DOHH2 (cell line): Measurements from ENCODE around the gene HEXIM1.

Experiments used
- H3F3A ChIP-seq: fragments of 200-600 bp; sonication (generic), shearing (Covaris generic); 2 replicates; pipeline ENCODE4 v1.6.0; 2016; ENCODE audit warnings: antibody characterized with exemption, mild to moderate bottlenecking; ENCODE audit not compliant: control insufficient read depth, insufficient read depth
- H3K27ac ChIP-seq: fragments of 200-600 bp; sonication (generic); 2 replicates; pipeline ENCODE4 v1.5.1; 2014; ENCODE audit warnings: low read depth, mild to moderate bottlenecking, low read length, moderate library complexity
- H3K27me3 ChIP-seq: fragments of 200-600 bp; sonication (generic); 2 replicates; pipeline ENCODE4 v1.6.1; 2014; ENCODE audit warnings: mild to moderate bottlenecking, low read length, mixed read lengths; ENCODE audit not compliant: control insufficient read depth
- H3K36me3 ChIP-seq: fragments of 200-600 bp; sonication (generic); 2 replicates; pipeline ENCODE4 v1.6.1; 2014; ENCODE audit warnings: mild to moderate bottlenecking, low read length, moderate library complexity, mixed read lengths; ENCODE audit not compliant: control insufficient read depth
- H3K4me1 ChIP-seq: fragments of 200-600 bp; sonication (generic); 2 replicates; pipeline ENCODE4 v1.6.1; 2014; ENCODE audit warnings: mild to moderate bottlenecking, low read length, mixed read lengths; ENCODE audit not compliant: control insufficient read depth
- H3K4me2 ChIP-seq: fragments of 200-600 bp; sonication (generic); 2 replicates; pipeline ENCODE4 v1.6.0; 2014; ENCODE audit warnings: mild to moderate bottlenecking, low read length, moderate library complexity
- H3K4me3 ChIP-seq: fragments of 200-600 bp; sonication (generic); 2 replicates; pipeline ENCODE4 v1.5.1; 2014; ENCODE audit warnings: mild to moderate bottlenecking, low read length, mixed read lengths
- H3K79me2 ChIP-seq: fragments of 200-600 bp; sonication (generic); 2 replicates; pipeline ENCODE4 v1.6.1; 2014; ENCODE audit warnings: mild to moderate bottlenecking, low read length, mixed read lengths; ENCODE audit not compliant: control insufficient read depth
- H3K9me2 ChIP-seq: fragments of 200-600 bp; sonication (generic); replicated peaks from 2 replicates; pipeline ENCODE4 v1.6.1; 2014; ENCODE audit warnings: mild to moderate bottlenecking, low read length, mixed read lengths; ENCODE audit not compliant: control insufficient read depth
- H3K9me3 ChIP-seq: fragments of 200-600 bp; sonication (generic); 2 replicates; pipeline ENCODE4 v1.6.1; 2014; ENCODE audit warnings: antibody characterized with exemption, low read length, mixed read lengths; ENCODE audit not compliant: control insufficient read depth, insufficient read depth
- H4K20me1 ChIP-seq: fragments of 200-600 bp; sonication (generic); 2 replicates; pipeline ENCODE4 v1.6.0; 2014; ENCODE audit warnings: low read depth, mild to moderate bottlenecking, antibody characterized with exemption, low read length, moderate library complexity; ENCODE audit not compliant: control insufficient read depth, insufficient read depth
- EZH2phosphoT487 ChIP-seq: fragments of 200-600 bp; sonication (generic); IDR thresholded peaks from 2 replicates; pipeline ENCODE4 v1.6.1; 2017; ENCODE audit warnings: borderline replicate concordance, mild to moderate bottlenecking, antibody characterized with exemption, low read length, moderate library complexity, mixed read lengths
- TF ChIP-seq, protein P1 (sequence below): fragments of 200-600 bp; sonication (generic); IDR thresholded peaks from one replicate; pipeline ENCODE4 v1.5.1; 2014; ENCODE audit warnings: antibody characterized with exemption, mild to moderate bottlenecking, low read depth, low read length; ENCODE audit not compliant: poor library complexity, severe bottlenecking

Gene HEXIM1

DNA sequence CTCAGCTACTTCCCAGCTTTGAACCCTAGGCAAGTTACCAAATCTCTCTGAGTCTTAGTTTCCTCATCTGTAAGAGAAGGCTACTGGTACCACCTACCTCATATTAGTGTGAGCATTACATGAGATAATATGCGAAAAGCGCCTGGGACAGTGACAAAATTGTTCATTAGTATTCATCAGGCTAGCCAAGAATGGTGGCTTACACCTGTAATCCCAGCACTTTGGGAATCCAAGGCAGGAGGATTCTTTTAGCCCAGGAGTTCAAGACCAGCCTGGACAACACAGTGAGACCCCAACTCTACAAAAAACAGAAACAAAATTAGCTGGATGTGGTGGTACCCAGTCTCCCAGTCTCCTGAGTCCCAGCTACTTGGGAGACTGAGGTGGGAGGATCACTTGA, 19.3 kb upstream of the HEXIM1 start:
- Histone ChIP-seq H3K9me2 (no peaks in the 10 kb centered on the region), H3K9me3 (no peaks in the 10 kb centered on the region), H3K4me2 (no peak overlapping the region), H3K4me1 (peaks cover 12% of the 10 kb centered on the region), H3K27me3 (peaks cover 16% of the 10 kb centered on the region), H3F3A (peaks cover 3% of the 10 kb centered on the region; the same call in 1 of the 2 replicates), H4K20me1 (0 out of 2 replicates have a peak, but pooled peaks cover 4% of the 10 kb centered on the region), H3K36me3 (no peaks in the 10 kb centered on the region), H3K4me3 (no peak overlapping the region), H3K27ac (no peak overlapping the region), H3K79me2 (no peaks in the 10 kb centered on the region)
- no peak for TF ChIP-seq EZH2phosphoT487

DNA sequence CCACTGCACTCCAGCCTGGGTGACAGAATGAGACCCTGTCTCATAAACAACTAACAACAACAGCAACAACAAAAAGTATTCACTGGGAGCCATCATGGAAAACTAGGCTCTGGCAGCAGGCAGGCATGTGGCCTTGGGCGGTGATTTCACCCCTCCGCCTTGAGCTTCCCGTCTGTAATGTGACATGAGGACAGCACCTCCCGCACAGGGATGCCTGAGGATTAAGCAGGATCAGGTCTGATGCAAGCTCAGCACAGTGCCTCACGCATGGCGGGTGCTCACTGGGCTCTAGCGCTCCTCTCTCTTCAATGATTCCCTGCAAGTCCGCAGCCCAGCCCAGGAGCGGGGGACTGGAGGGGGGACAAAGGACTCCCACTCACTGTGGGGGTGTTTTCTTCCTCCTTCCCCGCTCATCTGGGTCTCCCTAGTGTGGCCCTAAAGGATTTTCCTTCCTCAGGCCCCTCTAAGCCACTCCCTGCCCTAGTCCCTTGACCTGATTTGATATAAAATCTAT, 18.8 kb upstream of the HEXIM1 start:
- H3K79me2 ChIP-seq = no peaks in the 10 kb centered on the region
- H3K9me3 ChIP-seq = no peaks in the 10 kb centered on the region
- H3K4me1 ChIP-seq = peaks cover 12% of the 10 kb centered on the region
- H3K9me2 ChIP-seq = no peaks in the 10 kb centered on the region
- H3F3A ChIP-seq = peaks cover 4% of the 10 kb centered on the region; the same call in 1 of the 2 replicates
- H3K27me3 ChIP-seq = peaks cover 16% of the 10 kb centered on the region
- no peak overlapping the region for H3K4me2 ChIP-seq
- H4K20me1 ChIP-seq = 0 out of 2 replicates have a peak, but pooled peaks cover 4% of the 10 kb centered on the region
- no peak for TF ChIP-seq EZH2phosphoT487
- TF ChIP-seq, protein P1, sequence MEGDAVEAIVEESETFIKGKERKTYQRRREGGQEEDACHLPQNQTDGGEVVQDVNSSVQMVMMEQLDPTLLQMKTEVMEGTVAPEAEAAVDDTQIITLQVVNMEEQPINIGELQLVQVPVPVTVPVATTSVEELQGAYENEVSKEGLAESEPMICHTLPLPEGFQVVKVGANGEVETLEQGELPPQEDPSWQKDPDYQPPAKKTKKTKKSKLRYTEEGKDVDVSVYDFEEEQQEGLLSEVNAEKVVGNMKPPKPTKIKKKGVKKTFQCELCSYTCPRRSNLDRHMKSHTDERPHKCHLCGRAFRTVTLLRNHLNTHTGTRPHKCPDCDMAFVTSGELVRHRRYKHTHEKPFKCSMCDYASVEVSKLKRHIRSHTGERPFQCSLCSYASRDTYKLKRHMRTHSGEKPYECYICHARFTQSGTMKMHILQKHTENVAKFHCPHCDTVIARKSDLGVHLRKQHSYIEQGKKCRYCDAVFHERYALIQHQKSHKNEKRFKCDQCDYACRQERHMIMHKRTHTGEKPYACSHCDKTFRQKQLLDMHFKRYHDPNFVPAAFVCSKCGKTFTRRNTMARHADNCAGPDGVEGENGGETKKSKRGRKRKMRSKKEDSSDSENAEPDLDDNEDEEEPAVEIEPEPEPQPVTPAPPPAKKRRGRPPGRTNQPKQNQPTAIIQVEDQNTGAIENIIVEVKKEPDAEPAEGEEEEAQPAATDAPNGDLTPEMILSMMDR = no peak
- H3K36me3 ChIP-seq = no peaks in the 10 kb centered on the region
- H3K27ac ChIP-seq = no peak overlapping the region
- H3K4me3 ChIP-seq = no peak overlapping the region

DNA sequence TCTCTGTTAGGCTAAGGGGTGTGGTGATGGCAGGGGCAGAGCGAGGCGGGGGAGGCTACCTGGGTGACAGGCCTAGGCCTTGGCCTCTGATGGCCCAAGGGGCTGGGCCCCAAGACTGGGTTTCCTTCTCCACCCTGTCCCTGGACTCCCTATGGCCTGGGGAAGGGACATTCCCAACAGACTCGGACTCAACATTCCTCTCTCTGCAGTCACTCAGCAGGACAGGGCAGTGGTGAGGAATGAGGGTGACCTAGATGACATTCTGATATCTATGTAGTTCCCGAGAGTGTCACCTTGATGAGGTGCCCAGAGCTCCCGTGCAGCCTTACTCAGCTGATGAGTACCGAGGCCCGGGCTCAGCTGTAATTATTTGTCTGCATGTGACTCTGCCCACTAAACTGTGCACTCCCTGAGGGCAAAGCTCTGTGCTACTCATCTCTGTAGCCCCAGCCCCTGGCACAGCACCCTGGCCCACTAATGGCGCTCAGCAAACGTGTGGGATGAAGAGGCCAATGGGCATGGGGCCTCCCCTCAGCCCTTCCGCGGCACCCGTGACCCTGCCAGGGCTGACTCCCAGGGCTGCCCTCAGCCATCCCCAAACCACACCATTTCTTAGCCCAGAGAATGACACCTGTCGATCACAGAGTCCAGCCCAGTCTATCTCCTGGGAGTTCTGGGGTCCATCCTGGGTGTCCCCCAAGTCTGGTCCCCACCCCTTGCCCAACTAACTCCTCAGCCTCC, 18.2 kb upstream of the HEXIM1 start:
- peaks cover 16% of the 10 kb centered on the region for H3K27me3 ChIP-seq
- no peak overlapping the region for H3K27ac ChIP-seq
- peaks cover 4% of the 10 kb centered on the region; the same call in 1 of the 2 replicates for H3F3A ChIP-seq
- H3K4me1 ChIP-seq = peaks cover 12% of the 10 kb centered on the region
- no peak for TF ChIP-seq EZH2phosphoT487
- TF ChIP-seq, protein P1 = no peak
- H3K4me3 ChIP-seq = no peak overlapping the region
- H3K9me2 ChIP-seq = no peaks in the 10 kb centered on the region
- no peaks in the 10 kb centered on the region for H3K36me3 ChIP-seq
- 0 out of 2 replicates have a peak, but pooled peaks cover 4% of the 10 kb centered on the region for H4K20me1 ChIP-seq
- no peaks in the 10 kb centered on the region for H3K9me3 ChIP-seq
- H3K4me2 ChIP-seq = no peak overlapping the region
- no peaks in the 10 kb centered on the region for H3K79me2 ChIP-seq
